HG02798 (cell line): ENCODE measurements around the gene TMEM247.
"Not testable (repeated sequence)": the region's sequence is repeated elsewhere in the genome, so short reads cannot be mapped to it uniquely, and the experiment has no call there.

Source experiments
- ATAC-seq: cut with Tn5 transposase; IDR thresholded peaks from one replicate; pipeline ENCODE4 v1.9.1; 2021; ENCODE audit warnings: mild to moderate bottlenecking; ENCODE audit not compliant: unreplicated experiment, poor library complexity

The TMEM247 gene

GRCh38 chr2:46456789-46457188 lies 22.6 kb upstream of the TMEM247 start:
- no peak for ATAC-seq

GRCh38 chr2:46458763-46459500 lies 20.4 kb upstream of the TMEM247 start:
- no peak for ATAC-seq

- ATAC-seq: no peak
These were observed 19.7 kb upstream of the TMEM247 start for GRCh38 chr2:46459694-46460093.

- no peak for ATAC-seq
These were observed 19.0 kb upstream of the TMEM247 start for GRCh38 chr2:46460241-46460921.

GRCh38 chr2:46461011-46461674 lies 18.2 kb upstream of the TMEM247 start:
- ATAC-seq: peak; percentile 61

GRCh38 chr2:46461709-46462171 lies 17.6 kb upstream of the TMEM247 start:
- ATAC-seq: peak; percentile 28

GRCh38 chr2:46462936-46463335 lies 16.4 kb upstream of the TMEM247 start:
- ATAC-seq: no peak

- no peak for ATAC-seq
These were observed 10.2 kb upstream of the TMEM247 start for GRCh38 chr2:46469116-46469515.

- no peak for ATAC-seq
These were observed 9.7 kb upstream of the TMEM247 start for GRCh38 chr2:46469700-46470099.

- ATAC-seq: no peak
These were observed 9.2 kb upstream of the TMEM247 start for GRCh38 chr2:46470114-46470628.

- no peak for ATAC-seq
These were observed 8.3 kb upstream of the TMEM247 start for GRCh38 chr2:46471019-46471583.

GRCh38 chr2:46471697-46472096 lies 7.7 kb upstream of the TMEM247 start:
- no peak for ATAC-seq

- ATAC-seq: not testable (repeated sequence)
These were observed 7.2 kb upstream of the TMEM247 start for GRCh38 chr2:46472165-46472564.

GRCh38 chr2:46477462-46477861 lies 1.9 kb upstream of the TMEM247 start:
- ATAC-seq: not testable (repeated sequence)

- ATAC-seq: no peak
These were observed 1.4 kb upstream of the TMEM247 start for GRCh38 chr2:46477925-46478324.

GRCh38 chr2:46480562-46480961 lies 1.2 kb downstream of the TMEM247 start:
- no peak for ATAC-seq

- ATAC-seq: no peak
These were observed 2.1 kb downstream of the TMEM247 start for GRCh38 chr2:46481198-46482193.

- no peak for ATAC-seq
These were observed 3.1 kb downstream of the TMEM247 start for GRCh38 chr2:46482490-46482889.

GRCh38 chr2:46485002-46485401 lies 5.6 kb downstream of the TMEM247 start:
- ATAC-seq: no peak
